Measurements from ENCODE around the gene RAX.
"Not testable (repeated sequence)": the region's sequence is repeated elsewhere in the genome, so short reads cannot be mapped to it uniquely, and the experiment has no call there.

The RAX gene

GRCh38 chr18:59274533-59274928, 1.3 kb upstream of the RAX start:
- DNase-seq (ENCODE audit: insufficient read length, low spot score) (no peak), FAIRE-seq (no peak)

GRCh38 chr18:59273759-59274532, 692 bp upstream of the RAX start:
- DNase-seq (ENCODE audit: insufficient read length, low spot score) (no peak), FAIRE-seq (no peak)

GRCh38 chr18:59272221-59272888, 899 bp downstream of the RAX start:
- no peak for FAIRE-seq

GRCh38 chr18:59271606-59272220, 1.5 kb downstream of the RAX start:
- DNase-seq (ENCODE audit: insufficient read length, low spot score) (no peak), FAIRE-seq (no peak)

More at GRCh38 chr18:59272221-59272888, 899 bp downstream of the RAX start:
- no peak for DNase-seq (ENCODE audit: insufficient read length, low spot score)

GRCh38 chr18:59270689-59271257, 2.5 kb downstream of the RAX start:
- FAIRE-seq (no peak), DNase-seq (ENCODE audit: insufficient read length, low spot score) (no peak)

- FAIRE-seq (no peak), DNase-seq (ENCODE audit: insufficient read length, low spot score) (no peak)
Measured at GRCh38 chr18:59269563-59270119, 3.6 kb downstream of the RAX start.

GRCh38 chr18:59268721-59269562, 4.3 kb downstream of the RAX start:
- FAIRE-seq (no peak), DNase-seq (ENCODE audit: insufficient read length, low spot score) (no peak)

GRCh38 chr18:59268127-59268720, 5.0 kb downstream of the RAX start:
- FAIRE-seq: no peak
- DNase-seq (ENCODE audit: insufficient read length, low spot score): no peak

GRCh38 chr18:59267503-59268126, 5.6 kb downstream of the RAX start:
- DNase-seq (ENCODE audit: insufficient read length, low spot score): no peak
- FAIRE-seq: no peak

- FAIRE-seq (no peak), DNase-seq (ENCODE audit: insufficient read length, low spot score) (no peak)
Measured at GRCh38 chr18:59266886-59267502, 6.3 kb downstream of the RAX start.

GRCh38 chr18:59266459-59266858, 6.8 kb downstream of the RAX start:
- no peak for FAIRE-seq

GRCh38 chr18:59265974-59266369, 7.3 kb downstream of the RAX start:
- DNase-seq (ENCODE audit: insufficient read length, low spot score): no peak
- no peak for FAIRE-seq

More at GRCh38 chr18:59266459-59266858, 6.8 kb downstream of the RAX start:
- DNase-seq (ENCODE audit: insufficient read length, low spot score): no peak

GRCh38 chr18:59265246-59265973, 7.8 kb downstream of the RAX start:
- FAIRE-seq (no peak), DNase-seq (ENCODE audit: insufficient read length, low spot score) (no peak)

- FAIRE-seq: no peak
Measured at GRCh38 chr18:59264651-59265245, 8.5 kb downstream of the RAX start.

GRCh38 chr18:59264121-59264571, 9.1 kb downstream of the RAX start:
- DNase-seq (ENCODE audit: insufficient read length, low spot score) (no peak), FAIRE-seq (no peak)

More at GRCh38 chr18:59264651-59265245, 8.5 kb downstream of the RAX start:
- no peak for DNase-seq (ENCODE audit: insufficient read length, low spot score)

GRCh38 chr18:59263661-59264060, 9.6 kb downstream of the RAX start:
- no peak for FAIRE-seq
- DNase-seq (ENCODE audit: insufficient read length, low spot score): no peak

- DNase-seq (ENCODE audit: insufficient read length, low spot score); FAIRE-seq: not testable (repeated sequence)
Measured at GRCh38 chr18:59262243-59262642, 11.0 kb downstream of the RAX start.

GRCh38 chr18:59261842-59262241, 11.4 kb downstream of the RAX start:
- FAIRE-seq; DNase-seq (ENCODE audit: insufficient read length, low spot score): not testable (repeated sequence)

Data from HTR-8/SVneo (cell line).